ENCODE measurements around the gene SETD6. TPM values are rescaled to one million over a fixed set of nuclear protein-coding genes. Genes with fewer than 3 reads are reported as not detected.
A peak's percentile ranks its signal among the peaks of the same experiment; 100 is the strongest.
"Not testable (repeated sequence)": the region's sequence is repeated elsewhere in the genome, so short reads cannot be mapped to it uniquely, and the experiment has no call there.

The SETD6 gene
- total and polyA plus RNA-seq, 4 donors, result 10.6 to 21.5 (median 15.6) TPM

- H3K9ac ChIP-seq (ENCODE audit: insufficient read depth in 1 of 2, low read length in 2 of 2), result no peak overlapping the region
- no peaks in the 10 kb centered on the region for H3K27me3 ChIP-seq (ENCODE audit: control insufficient read depth in 3 of 3, insufficient read depth in 3 of 3, low read length in 2 of 3)
- 71 to 74% methylated on average over 3 of the region's 3 CpGs for WGBS, 2 donors
- H3K36me3 ChIP-seq (ENCODE audit: control insufficient read depth in 4 of 4, insufficient read depth in 4 of 4, low read length in 4 of 4), result no peaks in the 10 kb centered on the region
- no peak for ATAC-seq (ENCODE audit: insufficient read depth, low FRiP score)
- no peak overlapping the region for H3K4me3 ChIP-seq
- peaks cover 0 to 5% (median 0%) of the 10 kb centered on the region in 5 donors for H3K4me1 ChIP-seq (ENCODE audit: control insufficient read depth in 5 of 5, insufficient read depth in 5 of 5, low read length in 5 of 5)
- no peak for DNase-seq
- H3K9me3 ChIP-seq (ENCODE audit: control insufficient read depth in 4 of 4, insufficient read depth in 3 of 4, low read length in 3 of 4), result no peaks in the 10 kb centered on the region
- TF ChIP-seq, protein P1, sequence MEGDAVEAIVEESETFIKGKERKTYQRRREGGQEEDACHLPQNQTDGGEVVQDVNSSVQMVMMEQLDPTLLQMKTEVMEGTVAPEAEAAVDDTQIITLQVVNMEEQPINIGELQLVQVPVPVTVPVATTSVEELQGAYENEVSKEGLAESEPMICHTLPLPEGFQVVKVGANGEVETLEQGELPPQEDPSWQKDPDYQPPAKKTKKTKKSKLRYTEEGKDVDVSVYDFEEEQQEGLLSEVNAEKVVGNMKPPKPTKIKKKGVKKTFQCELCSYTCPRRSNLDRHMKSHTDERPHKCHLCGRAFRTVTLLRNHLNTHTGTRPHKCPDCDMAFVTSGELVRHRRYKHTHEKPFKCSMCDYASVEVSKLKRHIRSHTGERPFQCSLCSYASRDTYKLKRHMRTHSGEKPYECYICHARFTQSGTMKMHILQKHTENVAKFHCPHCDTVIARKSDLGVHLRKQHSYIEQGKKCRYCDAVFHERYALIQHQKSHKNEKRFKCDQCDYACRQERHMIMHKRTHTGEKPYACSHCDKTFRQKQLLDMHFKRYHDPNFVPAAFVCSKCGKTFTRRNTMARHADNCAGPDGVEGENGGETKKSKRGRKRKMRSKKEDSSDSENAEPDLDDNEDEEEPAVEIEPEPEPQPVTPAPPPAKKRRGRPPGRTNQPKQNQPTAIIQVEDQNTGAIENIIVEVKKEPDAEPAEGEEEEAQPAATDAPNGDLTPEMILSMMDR (IDR thresholded peaks at IDR 0.05; ENCODE audit: control extremely low read depth, extremely low read depth), result no peak
- peak overlapping the region in 1 of 2 donors; percentile 43 for H3K27ac ChIP-seq (ENCODE audit: low read depth in 1 of 2, low read length in 1 of 2)
Observed at GRCh38 chr16:58488531-58488930, 26.8 kb upstream of the SETD6 start.

GRCh38 chr16:58490065-58490464, 25.3 kb upstream of the SETD6 start:
- TF ChIP-seq, protein P1 (IDR thresholded peaks at IDR 0.05; ENCODE audit: control extremely low read depth, extremely low read depth), result no peak
- Histone ChIP-seq H3K4me1 (ENCODE audit: control insufficient read depth in 5 of 5, insufficient read depth in 5 of 5, low read length in 5 of 5) (peaks cover 0 to 5% (median 0%) of the 10 kb centered on the region in 5 donors), H3K27ac (ENCODE audit: low read depth in 1 of 2, low read length in 1 of 2) (no peak overlapping the region), H3K9me3 (ENCODE audit: control insufficient read depth in 4 of 4, insufficient read depth in 3 of 4, low read length in 3 of 4) (no peaks in the 10 kb centered on the region), H3K9ac (ENCODE audit: insufficient read depth in 1 of 2, low read length in 2 of 2) (no peak overlapping the region), H3K4me3 (no peak overlapping the region), H3K36me3 (ENCODE audit: control insufficient read depth in 4 of 4, insufficient read depth in 4 of 4, low read length in 4 of 4) (no peaks in the 10 kb centered on the region), H3K27me3 (ENCODE audit: control insufficient read depth in 3 of 3, insufficient read depth in 3 of 3, low read length in 2 of 3) (peaks cover 0 to 5% (median 0%) of the 10 kb centered on the region in 3 donors)
- WGBS, 2 donors, result 95 to 97% methylated on average over 4 of the region's 4 CpGs
- no peak for ATAC-seq (ENCODE audit: insufficient read depth, low FRiP score)
- DNase-seq, result no peak

GRCh38 chr16:58490539-58490938, 24.8 kb upstream of the SETD6 start:
- ATAC-seq (ENCODE audit: insufficient read depth, low FRiP score); H3K27ac ChIP-seq (ENCODE audit: low read depth in 1 of 2, low read length in 1 of 2); H3K36me3 ChIP-seq (ENCODE audit: control insufficient read depth in 4 of 4, insufficient read depth in 4 of 4, low read length in 4 of 4); H3K9ac ChIP-seq (ENCODE audit: insufficient read depth in 1 of 2, low read length in 2 of 2); H3K4me1 ChIP-seq (ENCODE audit: control insufficient read depth in 5 of 5, insufficient read depth in 5 of 5, low read length in 5 of 5); DNase-seq; H3K4me3 ChIP-seq; H3K27me3 ChIP-seq (ENCODE audit: control insufficient read depth in 3 of 3, insufficient read depth in 3 of 3, low read length in 2 of 3); H3K9me3 ChIP-seq (ENCODE audit: control insufficient read depth in 4 of 4, insufficient read depth in 3 of 4, low read length in 3 of 4): not testable (repeated sequence)
- 92 to 94% methylated on average over 8 of the region's 8 CpGs for WGBS, 2 donors

GRCh38 chr16:58492066-58492465, 23.3 kb upstream of the SETD6 start:
- no peak for ATAC-seq (ENCODE audit: insufficient read depth, low FRiP score)
- WGBS, 2 donors, result 71 to 75% methylated on average over 4 of the region's 4 CpGs
- TF ChIP-seq, protein P1 (IDR thresholded peaks at IDR 0.05; ENCODE audit: control extremely low read depth, extremely low read depth), result no peak
- Histone ChIP-seq H3K4me3 (no peak overlapping the region), H3K27ac (ENCODE audit: low read depth in 1 of 2, low read length in 1 of 2) (no peak overlapping the region), H3K9ac (ENCODE audit: insufficient read depth in 1 of 2, low read length in 2 of 2) (no peak overlapping the region), H3K36me3 (ENCODE audit: control insufficient read depth in 4 of 4, insufficient read depth in 4 of 4, low read length in 4 of 4) (no peaks in the 10 kb centered on the region), H3K27me3 (ENCODE audit: control insufficient read depth in 3 of 3, insufficient read depth in 3 of 3, low read length in 2 of 3) (peaks cover 0 to 5% (median 0%) of the 10 kb centered on the region in 3 donors), H3K4me1 (ENCODE audit: control insufficient read depth in 5 of 5, insufficient read depth in 5 of 5, low read length in 5 of 5) (peaks cover 0 to 4% (median 0%) of the 10 kb centered on the region in 5 donors), H3K9me3 (ENCODE audit: control insufficient read depth in 4 of 4, insufficient read depth in 3 of 4, low read length in 3 of 4) (no peaks in the 10 kb centered on the region)
- DNase-seq, result no peak

Measured in lung (tissue), 12 donors.